ENCODE measurements around the gene FCN2. TPM values are rescaled to one million over a fixed set of nuclear protein-coding genes. Genes with fewer than 3 reads are reported as not detected.
A peak's percentile ranks its signal among the peaks of the same experiment; 100 is the strongest.

FCN2 gene
- not detected for polyA plus RNA-seq (2013)

DNA sequence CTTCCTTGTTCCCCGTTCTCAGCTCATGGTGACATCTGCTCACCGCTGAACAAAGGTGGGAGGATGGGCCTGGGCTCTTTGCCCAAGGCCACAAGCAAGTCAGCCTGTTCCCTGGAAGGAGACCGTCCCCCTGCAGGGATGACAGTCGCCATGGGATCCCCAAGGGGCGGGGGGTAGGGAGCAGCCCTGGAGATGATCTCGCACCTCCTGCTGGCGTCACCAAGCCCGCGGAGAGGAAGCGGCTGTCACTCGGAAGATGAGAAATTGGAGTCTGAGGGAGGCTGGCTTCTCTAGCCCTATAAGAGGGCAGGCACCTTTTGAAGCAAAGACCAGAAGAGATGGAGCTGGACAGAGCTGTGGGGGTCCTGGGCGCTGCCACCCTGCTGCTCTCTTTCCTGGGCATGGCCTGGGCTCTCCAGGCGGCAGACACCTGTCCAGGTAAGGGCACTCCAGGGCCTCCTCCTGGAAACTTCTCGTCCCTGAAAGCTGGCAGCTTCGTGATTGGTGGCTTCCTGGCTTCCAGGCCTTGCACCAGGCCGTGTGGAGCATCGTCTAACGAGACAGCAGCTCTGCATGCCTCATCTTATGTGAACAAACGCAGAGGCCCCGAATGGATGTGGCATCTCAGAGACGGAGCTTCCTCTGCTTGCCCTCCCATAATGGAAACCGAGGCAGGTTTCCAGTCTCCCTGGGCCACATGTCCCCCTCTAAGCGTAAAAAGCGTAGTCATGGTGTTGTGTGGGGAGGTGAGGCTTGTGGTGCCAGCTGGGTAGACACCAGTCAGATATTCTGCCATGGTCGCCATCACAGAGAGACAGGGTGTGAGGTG, at the start of gene FCN2:
TSS of gene FCN2 (plus strand) at position 327 of the 829 bp plus-strand sequence. CDS start at position 339, 12 bp downstream.
- 89% methylated on average over 24 of the region's 25 CpGs for WGBS (ENCODE audit: insufficient coverage)
- no peaks in the 10 kb centered on the region for H3K4me1 ChIP-seq (ENCODE audit: control extremely low read depth in 1 of 4, control insufficient read depth in 4 of 4, insufficient read depth in 4 of 4, low read length in 3 of 4)
- no peak within 1 kb of the TSS for H3K4me3 ChIP-seq (ENCODE audit: control insufficient read depth in 1 of 7, extremely low read depth in 1 of 7, insufficient read depth in 4 of 7, low read depth in 2 of 7, low read length in 6 of 7)
- POLR2A ChIA-PET, result no interaction called here
- DNase-seq, result peak in 2 of 3 donors; percentile 19 to 32
- H3K27me3 ChIP-seq (replicated peaks in 2 of 5; ENCODE audit: control insufficient read depth in 4 of 5, insufficient read depth in 5 of 5, low read length in 4 of 5), result no peaks in the 10 kb centered on the region
- H3K9me3 ChIP-seq (ENCODE audit: control extremely low read depth in 1 of 5, control insufficient read depth in 4 of 5, insufficient read depth in 2 of 5, low read depth in 1 of 5, low read length in 4 of 5), result no peaks in the 10 kb centered on the region
- CTCF ChIA-PET, result no interaction called here
- H3K36me3 ChIP-seq (ENCODE audit: control insufficient read depth in 4 of 4, insufficient read depth in 4 of 4, low read length in 3 of 4), result no peaks in the 10 kb centered on the region
- no peak within 1 kb of the TSS for H3K27ac ChIP-seq (ENCODE audit: insufficient read depth in 1 of 2, low read depth in 1 of 2, low read length in 2 of 2, poor library complexity in 1 of 2, severe bottlenecking in 2 of 2)

DNA sequence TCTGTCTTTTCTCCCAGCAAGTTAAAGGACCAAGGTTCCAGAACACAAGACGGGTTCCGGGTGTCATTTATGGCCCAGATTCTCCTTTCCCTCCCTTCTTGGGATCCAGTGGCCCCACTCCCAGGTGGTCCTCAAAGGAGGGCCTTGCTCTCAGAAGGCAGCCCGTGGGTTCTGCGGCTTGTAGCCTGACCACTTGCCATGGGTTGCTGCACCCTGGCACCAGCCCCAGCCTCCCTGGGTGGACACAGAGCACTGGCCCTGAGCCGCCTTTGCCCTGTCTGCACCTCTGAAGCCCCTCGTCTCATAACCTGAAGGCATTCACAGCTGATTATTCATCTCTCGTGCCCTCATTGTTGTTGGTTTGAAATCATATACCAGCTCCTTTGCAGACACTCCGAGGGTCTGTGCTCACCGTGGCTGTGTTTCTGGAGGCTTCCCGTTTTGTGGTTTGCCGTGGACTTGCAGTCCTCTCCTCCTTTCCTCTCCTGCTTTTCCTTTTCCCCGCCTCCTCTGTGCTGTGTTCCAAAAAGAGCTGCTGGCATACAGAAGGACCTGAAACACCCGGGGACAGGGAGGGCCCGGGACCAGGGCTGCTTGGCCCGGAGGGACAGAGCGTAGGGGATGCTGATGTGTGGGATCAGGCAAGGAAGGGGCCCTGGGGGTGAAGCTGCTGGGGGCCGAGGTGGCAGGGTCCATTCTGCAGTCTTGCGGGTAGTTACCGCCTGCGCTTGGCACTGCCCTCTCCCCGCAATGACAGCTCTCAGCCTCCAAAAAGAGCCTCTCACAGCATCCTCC, 49.5 kb upstream of the FCN2 start:
- H3K4me1 ChIP-seq (ENCODE audit: control extremely low read depth in 1 of 4, control insufficient read depth in 4 of 4, insufficient read depth in 4 of 4, low read length in 3 of 4), result no peaks in the 10 kb centered on the region
- POLR2A ChIA-PET, result no interaction called here
- 87% methylated on average over 20 of the region's 21 CpGs for WGBS (ENCODE audit: insufficient coverage)
- H3K36me3 ChIP-seq (ENCODE audit: control insufficient read depth in 4 of 4, insufficient read depth in 4 of 4, low read length in 3 of 4), result peaks cover 0 to 23% (median 6%) of the 10 kb centered on the region in 4 experiments
- H3K27ac ChIP-seq (ENCODE audit: insufficient read depth in 1 of 2, low read depth in 1 of 2, low read length in 2 of 2, poor library complexity in 1 of 2, severe bottlenecking in 2 of 2), result no peak overlapping the region
- CTCF ChIA-PET, result no interaction called here
- H3K9me3 ChIP-seq (ENCODE audit: control extremely low read depth in 1 of 5, control insufficient read depth in 4 of 5, insufficient read depth in 2 of 5, low read depth in 1 of 5, low read length in 4 of 5), result no peaks in the 10 kb centered on the region
- no peaks in the 10 kb centered on the region for H3K27me3 ChIP-seq (replicated peaks in 2 of 5; ENCODE audit: control insufficient read depth in 4 of 5, insufficient read depth in 5 of 5, low read length in 4 of 5)
- DNase-seq, result no peak
- no peak overlapping the region for H3K4me3 ChIP-seq (ENCODE audit: control insufficient read depth in 1 of 7, extremely low read depth in 1 of 7, insufficient read depth in 4 of 7, low read depth in 2 of 7, low read length in 6 of 7)

- H3K4me3 ChIP-seq (ENCODE audit: control insufficient read depth in 1 of 7, extremely low read depth in 1 of 7, insufficient read depth in 4 of 7, low read depth in 2 of 7, low read length in 6 of 7), result no peak overlapping the region
- no peak for DNase-seq
- POLR2A ChIA-PET, result no interaction called here
- CTCF ChIA-PET, result no interaction called here
- no peaks in the 10 kb centered on the region for H3K9me3 ChIP-seq (ENCODE audit: control extremely low read depth in 1 of 5, control insufficient read depth in 4 of 5, insufficient read depth in 2 of 5, low read depth in 1 of 5, low read length in 4 of 5)
- H3K36me3 ChIP-seq (ENCODE audit: control insufficient read depth in 4 of 4, insufficient read depth in 4 of 4, low read length in 3 of 4), result peaks cover 0 to 26% (median 5%) of the 10 kb centered on the region in 4 experiments
- no peaks in the 10 kb centered on the region for H3K4me1 ChIP-seq (ENCODE audit: control extremely low read depth in 1 of 4, control insufficient read depth in 4 of 4, insufficient read depth in 4 of 4, low read length in 3 of 4)
- no peaks in the 10 kb centered on the region for H3K27me3 ChIP-seq (replicated peaks in 2 of 5; ENCODE audit: control insufficient read depth in 4 of 5, insufficient read depth in 5 of 5, low read length in 4 of 5)
- WGBS (ENCODE audit: insufficient coverage), result 100% methylated on average over 11 of the region's 19 CpGs
- no peak overlapping the region for H3K27ac ChIP-seq (ENCODE audit: insufficient read depth in 1 of 2, low read depth in 1 of 2, low read length in 2 of 2, poor library complexity in 1 of 2, severe bottlenecking in 2 of 2)
Measured at GRCh38 chr9:134832471-134832870, 48.1 kb upstream of the FCN2 start.

DNA sequence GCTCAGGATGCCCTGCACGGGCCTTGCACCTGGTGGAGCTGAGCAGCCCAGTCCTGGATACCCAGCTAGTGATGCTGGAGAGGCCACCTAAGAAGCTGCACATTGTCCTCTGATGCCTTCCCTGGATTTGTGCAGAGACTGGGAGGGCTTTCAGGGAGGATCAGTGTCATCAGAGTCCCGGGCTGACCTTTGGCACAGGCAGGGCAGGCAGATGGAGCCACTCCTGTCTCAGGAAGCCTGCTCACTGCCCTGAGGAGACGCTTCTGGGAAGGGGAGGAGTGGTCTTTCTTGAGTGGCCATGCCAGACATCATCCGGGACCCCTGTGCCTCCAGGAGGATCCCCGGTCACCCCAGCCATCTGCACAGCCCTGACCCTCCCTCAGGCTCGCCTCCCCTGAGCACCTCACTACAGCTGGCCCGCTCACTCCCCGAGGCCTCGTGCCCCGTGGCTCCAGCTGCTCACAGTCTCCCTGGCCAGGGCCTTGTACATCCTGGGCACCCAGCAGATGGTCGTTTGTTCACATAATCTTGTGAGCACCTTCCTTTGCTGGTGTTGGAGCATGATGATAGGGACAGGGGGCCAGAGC, 47.2 kb upstream of the FCN2 start:
- WGBS (ENCODE audit: insufficient coverage), result 94% methylated on average over 7 of the region's 11 CpGs
- DNase-seq, result no peak
- H3K4me3 ChIP-seq (ENCODE audit: control insufficient read depth in 1 of 7, extremely low read depth in 1 of 7, insufficient read depth in 4 of 7, low read depth in 2 of 7, low read length in 6 of 7), result no peak overlapping the region
- H3K9me3 ChIP-seq (ENCODE audit: control extremely low read depth in 1 of 5, control insufficient read depth in 4 of 5, insufficient read depth in 2 of 5, low read depth in 1 of 5, low read length in 4 of 5), result no peaks in the 10 kb centered on the region
- no peaks in the 10 kb centered on the region for H3K4me1 ChIP-seq (ENCODE audit: control extremely low read depth in 1 of 4, control insufficient read depth in 4 of 4, insufficient read depth in 4 of 4, low read length in 3 of 4)
- H3K36me3 ChIP-seq (ENCODE audit: control insufficient read depth in 4 of 4, insufficient read depth in 4 of 4, low read length in 3 of 4), result peaks cover 0 to 19% (median 5%) of the 10 kb centered on the region in 4 experiments
- no peak overlapping the region for H3K27ac ChIP-seq (ENCODE audit: insufficient read depth in 1 of 2, low read depth in 1 of 2, low read length in 2 of 2, poor library complexity in 1 of 2, severe bottlenecking in 2 of 2)
- ChIA-PET POLR2A (no interaction called here), CTCF (no interaction called here)
- no peaks in the 10 kb centered on the region for H3K27me3 ChIP-seq (replicated peaks in 2 of 5; ENCODE audit: control insufficient read depth in 4 of 5, insufficient read depth in 5 of 5, low read length in 4 of 5)

- WGBS (ENCODE audit: insufficient coverage), result 97% methylated on average over 20 of the region's 20 CpGs
- CTCF ChIA-PET, result no interaction called here
- H3K27me3 ChIP-seq (replicated peaks in 2 of 5; ENCODE audit: control insufficient read depth in 4 of 5, insufficient read depth in 5 of 5, low read length in 4 of 5), result no peaks in the 10 kb centered on the region
- POLR2A ChIA-PET, result no interaction called here
- no peaks in the 10 kb centered on the region for H3K9me3 ChIP-seq (ENCODE audit: control extremely low read depth in 1 of 5, control insufficient read depth in 4 of 5, insufficient read depth in 2 of 5, low read depth in 1 of 5, low read length in 4 of 5)
- no peak overlapping the region for H3K4me3 ChIP-seq (ENCODE audit: control insufficient read depth in 1 of 7, extremely low read depth in 1 of 7, insufficient read depth in 4 of 7, low read depth in 2 of 7, low read length in 6 of 7)
- no peaks in the 10 kb centered on the region for H3K4me1 ChIP-seq (ENCODE audit: control extremely low read depth in 1 of 4, control insufficient read depth in 4 of 4, insufficient read depth in 4 of 4, low read length in 3 of 4)
- no peak overlapping the region for H3K27ac ChIP-seq (ENCODE audit: insufficient read depth in 1 of 2, low read depth in 1 of 2, low read length in 2 of 2, poor library complexity in 1 of 2, severe bottlenecking in 2 of 2)
- DNase-seq, result no peak
- H3K36me3 ChIP-seq (ENCODE audit: control insufficient read depth in 4 of 4, insufficient read depth in 4 of 4, low read length in 3 of 4), result peaks cover 0 to 13% (median 5%) of the 10 kb centered on the region in 4 experiments
Measured at GRCh38 chr9:134834217-134834956, 46.2 kb upstream of the FCN2 start.

- DNase-seq, result no peak
- POLR2A ChIA-PET, result no interaction called here
- H3K36me3 ChIP-seq (ENCODE audit: control insufficient read depth in 4 of 4, insufficient read depth in 4 of 4, low read length in 3 of 4), result peaks cover 0 to 13% (median 5%) of the 10 kb centered on the region in 4 experiments
- no peak overlapping the region for H3K4me3 ChIP-seq (ENCODE audit: control insufficient read depth in 1 of 7, extremely low read depth in 1 of 7, insufficient read depth in 4 of 7, low read depth in 2 of 7, low read length in 6 of 7)
- no peaks in the 10 kb centered on the region for H3K27me3 ChIP-seq (replicated peaks in 2 of 5; ENCODE audit: control insufficient read depth in 4 of 5, insufficient read depth in 5 of 5, low read length in 4 of 5)
- 97% methylated on average over 25 of the region's 25 CpGs for WGBS (ENCODE audit: insufficient coverage)
- H3K4me1 ChIP-seq (ENCODE audit: control extremely low read depth in 1 of 4, control insufficient read depth in 4 of 4, insufficient read depth in 4 of 4, low read length in 3 of 4), result no peaks in the 10 kb centered on the region
- no peaks in the 10 kb centered on the region for H3K9me3 ChIP-seq (ENCODE audit: control extremely low read depth in 1 of 5, control insufficient read depth in 4 of 5, insufficient read depth in 2 of 5, low read depth in 1 of 5, low read length in 4 of 5)
- no peak overlapping the region for H3K27ac ChIP-seq (ENCODE audit: insufficient read depth in 1 of 2, low read depth in 1 of 2, low read length in 2 of 2, poor library complexity in 1 of 2, severe bottlenecking in 2 of 2)
- CTCF ChIA-PET, result no interaction called here
Measured at GRCh38 chr9:134834957-134835419, 45.6 kb upstream of the FCN2 start.

All from common myeloid progenitor, CD34-positive (primary cell).